ENCODE results near the gene KRTAP10-10. TPM values are rescaled to one million over a fixed set of nuclear protein-coding genes. Genes with fewer than 3 reads are reported as not detected.
"Not testable (repeated sequence)": the region's sequence is repeated elsewhere in the genome, so short reads cannot be mapped to it uniquely, and the experiment has no call there.

KRTAP10-10 gene
- total RNA-seq, 2 donors from 2014 or later = not detected

- H3K9me3 ChIP-seq (ENCODE audit: control insufficient read depth, low read length, poor library complexity, severe bottlenecking) = peaks cover 4% of the 10 kb centered on the region
- Mint-ChIP-seq H3K36me3 (ENCODE audit: low read depth) (no peaks in the 10 kb centered on the region), H3K27me3 (no peaks in the 10 kb centered on the region), H3K4me1 (peaks cover 47% of the 10 kb centered on the region), H3K27ac (peak overlapping the region; percentile 96), H3K4me3 (peak overlapping the region; percentile 58)
- DNase-seq (no peak), ATAC-seq (no peak)
These were observed 19.7 kb downstream of the KRTAP10-10 start for GRCh38 chr21:44656868-44657267.

GRCh38 chr21:44657635-44658540 lies 20.7 kb downstream of the KRTAP10-10 start, which contains the start of gene KRTAP12-3:
Gene KRTAP12-3, plus strand, starts transcription at chr21:44657932. Its CDS starts 48 bp downstream, at chr21:44657980.
- H3K4me3 Mint-ChIP-seq = peak within 1 kb of the TSS; percentile 75
- peak in 2 of 3 donors; percentile 45 to 51 for DNase-seq
- no peaks in the 10 kb centered on the region for H3K36me3 Mint-ChIP-seq (ENCODE audit: low read depth)
- H3K9me3 ChIP-seq (ENCODE audit: control insufficient read depth, low read length, poor library complexity, severe bottlenecking) = peaks cover 4% of the 10 kb centered on the region
- peak; percentile 77 for ATAC-seq
- peak within 1 kb of the TSS; percentile 96 for H3K27ac Mint-ChIP-seq
- H3K27me3 Mint-ChIP-seq = no peaks in the 10 kb centered on the region
- H3K4me1 Mint-ChIP-seq = peaks cover 46% of the 10 kb centered on the region

GRCh38 chr21:44658541-44658910 lies 21.4 kb downstream of the KRTAP10-10 start:
- no peaks in the 10 kb centered on the region for H3K36me3 Mint-ChIP-seq (ENCODE audit: low read depth)
- no peak for ATAC-seq
- H3K4me1 Mint-ChIP-seq = peaks cover 45% of the 10 kb centered on the region
- peak overlapping the region; percentile 96 for H3K27ac Mint-ChIP-seq
- no peaks in the 10 kb centered on the region for H3K27me3 Mint-ChIP-seq
- H3K9me3 ChIP-seq (ENCODE audit: control insufficient read depth, low read length, poor library complexity, severe bottlenecking) = peaks cover 4% of the 10 kb centered on the region
- no peak for DNase-seq
- peak overlapping the region; percentile 75 for H3K4me3 Mint-ChIP-seq

DNA sequence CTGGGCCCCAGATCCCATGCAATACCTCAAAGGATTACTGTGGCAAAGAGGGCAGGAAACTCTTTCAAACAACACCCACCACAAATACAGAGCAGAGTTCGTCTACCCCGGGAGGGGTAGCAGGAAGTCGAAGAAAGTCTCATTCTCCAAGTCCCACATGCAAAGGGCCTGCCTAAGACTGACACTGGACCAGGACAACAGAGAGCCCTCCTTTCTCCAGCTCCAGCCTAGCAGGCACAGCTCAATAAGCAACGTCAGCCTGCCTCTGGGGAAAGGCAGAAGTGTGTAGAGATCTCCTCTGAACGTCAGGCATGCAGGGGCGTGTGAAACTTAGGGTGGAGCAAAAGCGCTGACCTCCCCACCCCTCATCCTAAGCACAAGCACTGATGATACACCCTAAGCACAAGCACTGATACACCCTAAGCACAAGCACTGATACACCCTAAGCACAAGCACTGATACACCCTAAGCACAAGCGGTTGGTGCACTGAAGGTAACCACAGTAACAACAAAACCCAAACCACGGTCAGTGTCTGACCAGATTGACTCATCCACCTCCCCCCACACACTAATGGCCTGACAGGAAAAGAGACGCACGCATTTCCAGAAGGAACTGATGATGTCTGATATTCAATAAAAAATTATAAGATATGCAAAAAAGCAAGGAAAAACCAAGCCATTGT lies 21.9 kb downstream of the KRTAP10-10 start:
- H3K4me3 Mint-ChIP-seq = peak overlapping the region; percentile 75
- ATAC-seq = no peak

GRCh38 chr21:44661567-44661966 lies 24.4 kb downstream of the KRTAP10-10 start:
- H3K9me3 ChIP-seq (ENCODE audit: control insufficient read depth, low read length, poor library complexity, severe bottlenecking); ATAC-seq; H3K27ac Mint-ChIP-seq; DNase-seq; H3K27me3 Mint-ChIP-seq; H3K36me3 Mint-ChIP-seq (ENCODE audit: low read depth): not testable (repeated sequence)
- Mint-ChIP-seq H3K4me3 (peak overlapping the region; percentile 21), H3K4me1 (peaks cover 34% of the 10 kb centered on the region)

More for the DNA sequence above, 21.9 kb downstream of the KRTAP10-10 start:
- H3K36me3 Mint-ChIP-seq (ENCODE audit: low read depth) = no peaks in the 10 kb centered on the region
- H3K9me3 ChIP-seq (ENCODE audit: control insufficient read depth, low read length, poor library complexity, severe bottlenecking) = peaks cover 4% of the 10 kb centered on the region
- H3K27me3 Mint-ChIP-seq = no peaks in the 10 kb centered on the region
- DNase-seq = peak in 1 of 3 donors; percentile 11
- peaks cover 39% of the 10 kb centered on the region for H3K4me1 Mint-ChIP-seq
- H3K27ac Mint-ChIP-seq = peak overlapping the region; percentile 96

DNA sequence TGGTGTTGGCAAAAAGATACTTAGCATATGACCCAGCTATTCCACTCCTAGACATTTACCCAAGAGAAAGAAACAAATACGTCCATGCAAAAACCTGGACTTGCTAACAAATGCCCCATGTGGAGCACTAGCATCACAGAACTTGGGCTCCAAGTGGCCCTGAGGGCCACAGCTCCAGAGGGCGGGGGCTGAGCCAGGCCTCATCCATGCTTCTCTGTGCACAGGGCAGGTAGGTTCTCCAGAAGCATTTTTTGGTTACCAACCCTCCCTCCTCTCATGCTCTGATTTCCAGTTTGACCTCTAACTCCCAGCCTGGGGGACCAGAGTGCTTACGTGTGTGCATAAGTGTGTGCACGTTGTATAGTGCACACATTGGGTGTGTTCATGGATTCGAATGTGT lies 27.5 kb downstream of the KRTAP10-10 start:
- ATAC-seq = no peak
- DNase-seq = no peak
- Mint-ChIP-seq H3K27me3 (peaks cover 4% of the 10 kb centered on the region), H3K4me1 (peaks cover 6% of the 10 kb centered on the region), H3K36me3 (ENCODE audit: low read depth) (no peaks in the 10 kb centered on the region), H3K4me3 (no peak overlapping the region), H3K27ac (no peak overlapping the region)
- no peaks in the 10 kb centered on the region for H3K9me3 ChIP-seq (ENCODE audit: control insufficient read depth, low read length, poor library complexity, severe bottlenecking)

- no peaks in the 10 kb centered on the region for H3K9me3 ChIP-seq (ENCODE audit: control insufficient read depth, low read length, poor library complexity, severe bottlenecking)
- Mint-ChIP-seq H3K4me1 (peaks cover 3% of the 10 kb centered on the region), H3K27ac (no peak within 1 kb of the TSS), H3K27me3 (peaks cover 4% of the 10 kb centered on the region), H3K4me3 (no peak within 1 kb of the TSS), H3K36me3 (ENCODE audit: low read depth) (no peaks in the 10 kb centered on the region)
- DNase-seq = no peak
- no peak for ATAC-seq
These were observed 29.5 kb downstream of the KRTAP10-10 start, which contains the start of gene KRTAP12-2 for GRCh38 chr21:44666401-44667320. Gene KRTAP12-2, minus strand, starts transcription at chr21:44666927. Its CDS starts 41 bp downstream, at chr21:44666886.

- no peak overlapping the region for H3K27ac Mint-ChIP-seq
- peaks cover 3% of the 10 kb centered on the region for H3K4me1 Mint-ChIP-seq
- DNase-seq (no peak), ATAC-seq (no peak)
- H3K27me3 Mint-ChIP-seq = peaks cover 4% of the 10 kb centered on the region
- no peaks in the 10 kb centered on the region for H3K36me3 Mint-ChIP-seq (ENCODE audit: low read depth)
- H3K4me3 Mint-ChIP-seq = no peak overlapping the region
- no peaks in the 10 kb centered on the region for H3K9me3 ChIP-seq (ENCODE audit: control insufficient read depth, low read length, poor library complexity, severe bottlenecking)
These were observed 30.5 kb downstream of the KRTAP10-10 start for GRCh38 chr21:44667612-44668011.

DNA sequence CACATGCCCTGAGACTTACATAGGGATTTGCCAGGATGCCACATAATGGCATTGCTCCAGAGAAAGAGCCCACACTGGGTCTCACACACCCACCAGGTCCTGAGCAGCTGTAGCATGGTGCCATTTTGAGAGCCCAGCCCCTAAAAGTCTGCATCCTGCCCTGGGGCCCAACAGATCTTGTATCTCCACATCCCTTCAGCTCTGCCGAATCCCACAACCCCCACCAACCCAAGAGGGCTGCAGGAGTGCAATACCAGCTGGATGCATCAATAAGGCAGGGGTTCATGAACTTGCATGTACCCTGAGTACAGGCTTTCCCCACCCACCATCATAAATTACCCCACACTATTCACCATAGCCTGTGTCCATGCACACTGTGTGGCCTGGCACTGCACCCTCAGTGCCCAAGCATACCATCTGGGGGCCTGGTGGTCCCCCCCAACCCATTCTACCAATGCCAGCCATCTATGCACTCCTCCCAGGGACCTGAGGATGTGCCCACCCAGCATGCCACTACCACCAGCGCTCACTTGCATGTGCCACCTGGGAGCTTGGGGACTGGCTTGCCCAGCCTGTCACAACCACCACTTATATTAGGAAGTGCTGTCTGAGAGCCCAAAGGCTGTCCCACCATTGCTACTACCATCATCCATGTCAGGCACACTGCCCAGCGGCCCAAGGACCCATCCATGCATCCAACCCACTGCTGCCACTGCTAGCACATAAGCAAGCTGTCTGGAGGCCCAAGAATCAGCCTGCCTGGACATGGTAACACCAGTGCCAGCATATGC lies 33.7 kb downstream of the KRTAP10-10 start:
- Mint-ChIP-seq H3K4me3 (no peak overlapping the region), H3K27me3 (peaks cover 1% of the 10 kb centered on the region), H3K4me1 (peaks cover 2% of the 10 kb centered on the region), H3K27ac (no peak overlapping the region), H3K36me3 (ENCODE audit: low read depth) (no peaks in the 10 kb centered on the region)
- no peaks in the 10 kb centered on the region for H3K9me3 ChIP-seq (ENCODE audit: control insufficient read depth, low read length, poor library complexity, severe bottlenecking)
- no peak for ATAC-seq
- no peak for DNase-seq

- no peak overlapping the region for H3K27ac Mint-ChIP-seq
- no peaks in the 10 kb centered on the region for H3K36me3 Mint-ChIP-seq (ENCODE audit: low read depth)
- DNase-seq (no peak), ATAC-seq (no peak)
- no peaks in the 10 kb centered on the region for H3K9me3 ChIP-seq (ENCODE audit: control insufficient read depth, low read length, poor library complexity, severe bottlenecking)
- H3K4me3 Mint-ChIP-seq = no peak overlapping the region
- H3K4me1 Mint-ChIP-seq = no peaks in the 10 kb centered on the region
- no peaks in the 10 kb centered on the region for H3K27me3 Mint-ChIP-seq
These were observed 34.8 kb downstream of the KRTAP10-10 start for GRCh38 chr21:44671911-44672310.

GRCh38 chr21:44677881-44678280 lies 40.7 kb downstream of the KRTAP10-10 start:
- H3K4me1 Mint-ChIP-seq = peaks cover 2% of the 10 kb centered on the region
- H3K9me3 ChIP-seq (ENCODE audit: control insufficient read depth, low read length, poor library complexity, severe bottlenecking) = no peaks in the 10 kb centered on the region
- peaks cover 21% of the 10 kb centered on the region for H3K27me3 Mint-ChIP-seq
- ATAC-seq (no peak), DNase-seq (no peak)
- no peak overlapping the region for H3K4me3 Mint-ChIP-seq
- H3K36me3 Mint-ChIP-seq (ENCODE audit: low read depth) = no peaks in the 10 kb centered on the region
- no peak overlapping the region for H3K27ac Mint-ChIP-seq

GRCh38 chr21:44681152-44681551 lies 44.0 kb downstream of the KRTAP10-10 start:
- no peaks in the 10 kb centered on the region for H3K9me3 ChIP-seq (ENCODE audit: control insufficient read depth, low read length, poor library complexity, severe bottlenecking)
- DNase-seq = no peak
- H3K27ac Mint-ChIP-seq = no peak overlapping the region

More at GRCh38 chr21:44681152-44681551, 44.0 kb downstream of the KRTAP10-10 start:
- Mint-ChIP-seq H3K4me1 (peaks cover 10% of the 10 kb centered on the region), H3K27me3 (peaks cover 39% of the 10 kb centered on the region), H3K36me3 (ENCODE audit: low read depth) (peaks cover 3% of the 10 kb centered on the region), H3K4me3 (no peak overlapping the region)
- no peak for ATAC-seq

Measured in T-helper 17 cell (primary cell).